Right atrium auricular region (tissue), 2 donors: ENCODE measurements around the gene DHRS3. TPM values are rescaled to one million over a fixed set of nuclear protein-coding genes. Genes with fewer than 3 reads are reported as not detected.

Experiments
- DNase-seq: peaks from one replicate; pipeline ENCODE4 v3.0.0-alpha.2; 2019; ENCODE audit warnings: low spot score
- H3K27ac ChIP-seq, 2 donors: fragments of 200-600 bp; sonication (generic); 1 replicate in 1 of 2; 2 replicates in 1 of 2; pipeline ENCODE4 v1.5.1; 2016 to 2019
- H3K27me3 ChIP-seq, 2 donors: fragments of 200-600 bp; sonication (generic); one replicate each; pipeline versions ENCODE4 v1.5.1 to v1.6.0; 2017 to 2019
- H3K36me3 ChIP-seq: fragments of 200-600 bp; sonication (generic); one replicate; pipeline ENCODE4 v1.5.1; 2016
- H3K4me1 ChIP-seq, 2 donors: fragments of 200-600 bp; sonication (generic); one replicate each; pipeline versions ENCODE4 v1.5.1 to v1.6.0; 2017 to 2019
- H3K4me3 ChIP-seq, 2 donors: fragments of 200-600 bp; sonication (generic); 1 replicate in 1 of 2; 2 replicates in 1 of 2; pipeline ENCODE4 v1.5.1; 2017 to 2019; ENCODE audit warnings: mild to moderate bottlenecking in 1 of 2, moderate library complexity in 1 of 2
- H3K9me3 ChIP-seq, 2 donors: fragments of 200-600 bp; sonication (generic); one replicate each; pipeline ENCODE4 v1.5.1; 2019
- CTCF ChIP-seq, 2 donors: fragments of 200-600 bp; sonication (generic); IDR thresholded peaks; one replicate each; pipeline ENCODE4 v1.5.1; 2019; ENCODE audit warnings: antibody characterized with exemption in 2 of 2
- total RNA-seq, 2 donors: library from RNA; depleted of rRNA; stranded (reverse); fragments of >200 nt; gene quantifications; one replicate each; pipeline ENCODE4 v1.1.0, GENCODE V29; 2016

DHRS3 gene
- total RNA-seq, 2 donors from 2014 or later: 50.4 to 78.9 TPM

- no peaks in the 10 kb centered on the region for H3K27me3 ChIP-seq
- peak overlapping the region; percentile 65 to 68 for H3K27ac ChIP-seq
- peaks cover 0 to 72% of the 10 kb centered on the region in 2 donors for H3K4me1 ChIP-seq
- DNase-seq: no peak
- TF ChIP-seq CTCF (IDR thresholded peaks at IDR 0.05): no peak
- H3K9me3 ChIP-seq: no peaks in the 10 kb centered on the region
- H3K4me3 ChIP-seq: no peak overlapping the region
- no peaks in the 10 kb centered on the region for H3K36me3 ChIP-seq
These were observed 14.8 kb downstream of the DHRS3 start for GRCh38 chr1:12603224-12603623.

GRCh38 chr1:12602659-12603024, 15.4 kb downstream of the DHRS3 start:
- H3K27ac ChIP-seq: peak overlapping the region; percentile 65 to 68
- no peaks in the 10 kb centered on the region for H3K27me3 ChIP-seq
- no peaks in the 10 kb centered on the region for H3K9me3 ChIP-seq
- H3K4me3 ChIP-seq: no peak overlapping the region
- H3K36me3 ChIP-seq: no peaks in the 10 kb centered on the region
- no peak for TF ChIP-seq CTCF (IDR thresholded peaks at IDR 0.05)
- DNase-seq: no peak
- H3K4me1 ChIP-seq: peaks cover 0 to 78% of the 10 kb centered on the region in 2 donors

GRCh38 chr1:12601700-12602658, 16.0 kb downstream of the DHRS3 start:
- Histone ChIP-seq H3K4me3 (no peak overlapping the region), H3K4me1 (peaks cover 0 to 85% of the 10 kb centered on the region in 2 donors), H3K36me3 (no peaks in the 10 kb centered on the region), H3K27me3 (no peaks in the 10 kb centered on the region), H3K9me3 (no peaks in the 10 kb centered on the region), H3K27ac (peak overlapping the region; percentile 65 to 68)
- no peak for DNase-seq
- no peak for TF ChIP-seq CTCF (IDR thresholded peaks at IDR 0.05)

- Histone ChIP-seq H3K9me3 (no peaks in the 10 kb centered on the region), H3K27me3 (no peaks in the 10 kb centered on the region), H3K4me1 (peaks cover 0 to 94% of the 10 kb centered on the region in 2 donors), H3K27ac (peak overlapping the region; percentile 54 to 68), H3K36me3 (no peaks in the 10 kb centered on the region), H3K4me3 (no peak overlapping the region)
- DNase-seq: no peak
- TF ChIP-seq CTCF (IDR thresholded peaks at IDR 0.05): peak; percentile 20 to 57
These were observed 17.0 kb downstream of the DHRS3 start for GRCh38 chr1:12600880-12601633.

- DNase-seq: peak; percentile 92
- Histone ChIP-seq H3K9me3 (no peaks in the 10 kb centered on the region), H3K4me1 (peaks cover 0 to 100% of the 10 kb centered on the region in 2 donors), H3K36me3 (no peaks in the 10 kb centered on the region), H3K4me3 (no peak overlapping the region), H3K27ac (peak overlapping the region; percentile 54 to 68), H3K27me3 (no peaks in the 10 kb centered on the region)
- TF ChIP-seq CTCF (IDR thresholded peaks at IDR 0.05): no peak
These were observed 17.7 kb downstream of the DHRS3 start for GRCh38 chr1:12600335-12600734.
